ENCODE measurements around the gene ELAVL1. TPM values are rescaled to one million over a fixed set of nuclear protein-coding genes. Genes with fewer than 3 reads are reported as not detected.
"Not testable (repeated sequence)": the region's sequence is repeated elsewhere in the genome, so short reads cannot be mapped to it uniquely, and the experiment has no call there.

The ELAVL1 gene
- total RNA-seq, 1 donor from 2014 or later = 83.5 TPM

DNA sequence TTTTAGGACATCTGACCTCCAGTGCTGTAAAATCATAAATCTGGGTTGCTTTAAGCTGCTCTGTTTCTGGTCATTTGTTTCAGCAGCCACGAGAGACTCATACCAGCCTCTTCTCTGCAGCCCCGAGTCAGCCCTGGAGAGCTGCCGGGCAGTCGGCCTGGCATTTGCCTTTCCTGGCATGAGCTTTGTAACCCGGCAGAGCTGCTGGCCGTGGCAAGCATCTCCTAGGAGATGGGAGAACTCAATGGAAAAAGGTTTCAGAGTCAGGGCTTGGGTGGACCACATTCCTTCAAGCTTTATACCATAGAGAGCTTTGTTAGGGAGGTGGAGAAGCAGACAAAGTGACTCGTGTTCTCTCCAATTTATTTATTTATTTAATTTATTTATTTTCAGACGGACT is 25.5 kb upstream of the ELAVL1 start:
- Mint-ChIP-seq H3K4me1 (no peaks in the 10 kb centered on the region), H3K27me3 (peaks cover 8% of the 10 kb centered on the region), H3K9me3 (no peaks in the 10 kb centered on the region), H3K4me3 (no peak overlapping the region), H3K36me3 (ENCODE audit: low read depth) (no peaks in the 10 kb centered on the region), H3K27ac (no peak overlapping the region)
- ChIA-PET POLR2A (no interaction called here), CTCF (interaction anchor here (0.6 kb wide), 1 partner anchor 101 kb away, joined by 3 read pairs; no protein-coding TSS in a partner anchor)
- no peak for ATAC-seq (ENCODE audit: low read depth)
- TF ChIP-seq, protein P1, sequence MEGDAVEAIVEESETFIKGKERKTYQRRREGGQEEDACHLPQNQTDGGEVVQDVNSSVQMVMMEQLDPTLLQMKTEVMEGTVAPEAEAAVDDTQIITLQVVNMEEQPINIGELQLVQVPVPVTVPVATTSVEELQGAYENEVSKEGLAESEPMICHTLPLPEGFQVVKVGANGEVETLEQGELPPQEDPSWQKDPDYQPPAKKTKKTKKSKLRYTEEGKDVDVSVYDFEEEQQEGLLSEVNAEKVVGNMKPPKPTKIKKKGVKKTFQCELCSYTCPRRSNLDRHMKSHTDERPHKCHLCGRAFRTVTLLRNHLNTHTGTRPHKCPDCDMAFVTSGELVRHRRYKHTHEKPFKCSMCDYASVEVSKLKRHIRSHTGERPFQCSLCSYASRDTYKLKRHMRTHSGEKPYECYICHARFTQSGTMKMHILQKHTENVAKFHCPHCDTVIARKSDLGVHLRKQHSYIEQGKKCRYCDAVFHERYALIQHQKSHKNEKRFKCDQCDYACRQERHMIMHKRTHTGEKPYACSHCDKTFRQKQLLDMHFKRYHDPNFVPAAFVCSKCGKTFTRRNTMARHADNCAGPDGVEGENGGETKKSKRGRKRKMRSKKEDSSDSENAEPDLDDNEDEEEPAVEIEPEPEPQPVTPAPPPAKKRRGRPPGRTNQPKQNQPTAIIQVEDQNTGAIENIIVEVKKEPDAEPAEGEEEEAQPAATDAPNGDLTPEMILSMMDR (IDR thresholded peaks at IDR 0.05) = no peak
- DNase-seq = no peak
- intact Hi-C loops (cut with micrococcal nuclease) = no loop called here

DNA sequence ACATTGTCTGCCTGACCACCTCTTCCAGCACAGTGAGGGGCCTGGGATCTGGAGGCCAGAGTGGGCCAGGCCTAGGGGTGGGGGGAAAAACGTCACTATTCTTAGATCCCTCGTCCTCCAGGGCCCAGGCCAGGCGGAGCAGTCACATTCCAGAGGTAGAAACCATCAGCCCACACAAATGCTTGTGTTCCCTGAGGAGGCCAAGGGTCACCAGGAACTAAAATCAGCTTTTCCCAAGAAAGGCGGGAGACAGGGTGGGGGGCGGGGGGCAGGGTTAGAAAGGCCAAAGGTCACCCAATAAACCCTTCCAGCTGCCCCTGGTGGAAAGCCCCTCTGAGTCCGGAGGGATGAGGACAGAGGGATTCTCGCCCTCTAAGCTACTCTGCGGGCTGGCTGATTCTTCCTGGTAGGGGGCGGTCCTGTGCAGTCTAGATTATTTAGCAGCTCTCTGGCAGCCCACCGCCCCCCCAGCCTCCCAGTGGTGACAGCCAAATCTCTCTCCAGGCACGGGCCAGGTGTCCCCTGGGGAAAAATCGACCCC is 23.6 kb upstream of the ELAVL1 start:
- Mint-ChIP-seq H3K27ac (no peak overlapping the region), H3K27me3 (peaks cover 3% of the 10 kb centered on the region), H3K4me1 (no peaks in the 10 kb centered on the region), H3K4me3 (no peak overlapping the region), H3K9me3 (no peaks in the 10 kb centered on the region), H3K36me3 (ENCODE audit: low read depth) (no peaks in the 10 kb centered on the region)
- ChIA-PET POLR2A (no interaction called here), CTCF (no interaction called here)
- DNase-seq (no peak), ATAC-seq (ENCODE audit: low read depth) (no peak)
- intact Hi-C loops (cut with micrococcal nuclease) = no loop called here
- TF ChIP-seq, protein P1 (IDR thresholded peaks at IDR 0.05) = no peak

DNA sequence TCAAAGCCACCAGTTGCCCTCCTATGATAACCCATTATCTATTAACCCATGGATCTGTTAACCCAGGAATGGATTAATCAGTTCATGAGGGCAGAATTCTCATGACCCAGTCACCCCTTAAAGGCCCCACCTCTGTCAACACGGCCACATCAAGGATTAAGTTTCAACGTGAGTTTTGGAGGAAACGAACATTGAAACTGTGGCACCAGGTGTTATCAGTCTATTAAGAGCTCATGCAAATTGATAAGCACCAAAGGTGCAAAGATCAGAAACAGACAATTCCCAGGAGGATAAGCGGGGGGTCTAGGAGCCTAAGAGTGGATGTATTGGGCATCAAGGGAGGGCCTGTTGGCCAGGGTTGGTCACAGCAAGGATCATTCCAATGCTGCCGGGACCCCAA is 19.9 kb upstream of the ELAVL1 start:
- TF ChIP-seq, protein P1 (IDR thresholded peaks at IDR 0.05) = no peak
- no peaks in the 10 kb centered on the region for H3K27me3 Mint-ChIP-seq
- no peak for ATAC-seq (ENCODE audit: low read depth)
- H3K9me3 Mint-ChIP-seq = no peaks in the 10 kb centered on the region
- H3K36me3 Mint-ChIP-seq (ENCODE audit: low read depth) = no peaks in the 10 kb centered on the region
- intact Hi-C loops (cut with micrococcal nuclease) = no loop called here
- H3K4me3 Mint-ChIP-seq = no peak overlapping the region
- DNase-seq = no peak
- ChIA-PET POLR2A (interaction anchor here (0.6 kb wide), 1 partner anchor 35 kb away, joined by 7 read pairs; no protein-coding TSS in a partner anchor), CTCF (no interaction called here)
- no peak overlapping the region for H3K27ac Mint-ChIP-seq
- no peaks in the 10 kb centered on the region for H3K4me1 Mint-ChIP-seq

DNA sequence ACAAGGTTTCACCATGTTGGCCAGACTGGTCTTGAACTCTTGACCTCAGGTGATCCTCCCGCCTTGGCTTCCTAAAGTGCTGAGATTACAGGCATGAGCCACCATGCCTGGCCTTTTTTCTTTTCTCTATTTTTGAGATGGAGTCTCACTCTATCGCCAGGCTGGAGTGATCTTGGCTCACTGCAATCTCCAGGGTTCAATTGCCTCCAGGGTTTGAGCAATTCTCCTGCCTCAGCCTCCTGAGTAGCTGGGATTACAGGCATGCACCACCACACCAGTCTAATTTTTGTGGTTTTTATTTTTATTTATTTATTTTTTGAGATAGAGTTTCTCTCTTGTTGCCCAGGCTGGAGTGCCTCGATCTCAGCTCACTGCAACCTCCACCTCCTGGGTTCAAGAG is 18.8 kb upstream of the ELAVL1 start:
- H3K4me3 Mint-ChIP-seq; H3K27ac Mint-ChIP-seq; CTCF ChIA-PET; POLR2A ChIA-PET; intact Hi-C loops (cut with micrococcal nuclease); H3K36me3 Mint-ChIP-seq (ENCODE audit: low read depth); H3K9me3 Mint-ChIP-seq; DNase-seq; H3K27me3 Mint-ChIP-seq; H3K4me1 Mint-ChIP-seq; ATAC-seq (ENCODE audit: low read depth): not testable (repeated sequence)

DNA sequence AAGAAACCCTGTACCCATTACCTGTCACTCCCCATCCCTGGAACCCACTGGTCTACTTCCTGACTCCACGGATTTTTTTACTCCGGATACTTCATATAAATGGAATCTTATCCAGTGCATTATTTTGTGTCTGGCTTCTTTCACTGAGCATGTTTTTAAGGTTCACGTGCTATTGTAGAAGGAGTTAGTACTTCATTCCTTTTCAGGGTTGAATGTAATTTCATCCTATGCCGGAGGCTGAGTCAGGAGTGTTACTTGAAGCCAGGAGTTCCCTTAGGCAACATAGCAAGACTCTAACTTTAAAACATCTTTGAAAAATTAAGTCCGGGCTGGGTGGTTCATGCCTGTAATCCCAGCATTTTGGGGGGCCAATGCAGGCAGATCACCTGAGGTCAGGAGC is 17.9 kb upstream of the ELAVL1 start:
- ATAC-seq (ENCODE audit: low read depth) (no peak), DNase-seq (no peak)
- intact Hi-C loops (cut with micrococcal nuclease) = no loop called here
- H3K9me3 Mint-ChIP-seq = no peaks in the 10 kb centered on the region
- H3K27ac Mint-ChIP-seq = no peak overlapping the region
- H3K4me1 Mint-ChIP-seq = no peaks in the 10 kb centered on the region
- no peaks in the 10 kb centered on the region for H3K27me3 Mint-ChIP-seq
- CTCF ChIA-PET = no interaction called here
- TF ChIP-seq, protein P1 (IDR thresholded peaks at IDR 0.05) = no peak
- no peak overlapping the region for H3K4me3 Mint-ChIP-seq
- H3K36me3 Mint-ChIP-seq (ENCODE audit: low read depth) = no peaks in the 10 kb centered on the region
- POLR2A ChIA-PET = no interaction called here

DNA sequence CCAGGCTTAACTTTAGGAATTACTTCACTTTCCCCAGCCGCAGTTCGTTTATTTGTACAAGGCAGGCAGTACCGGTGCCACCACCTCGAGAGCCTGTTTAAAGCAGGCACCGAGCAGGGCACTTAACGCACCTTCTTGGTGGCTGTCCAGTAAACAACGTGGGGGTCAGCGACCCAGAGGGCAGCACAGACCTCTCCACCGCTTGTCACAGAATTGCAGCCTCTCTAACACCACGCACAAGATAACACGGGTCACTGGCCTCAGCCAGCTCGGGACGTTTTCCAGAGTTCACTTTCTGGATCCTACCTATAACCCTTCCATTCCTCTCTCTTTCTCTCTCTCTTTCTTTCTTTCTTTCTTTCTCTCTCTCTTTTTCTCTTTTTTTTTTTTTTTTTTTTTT is 16.8 kb upstream of the ELAVL1 start:
- CTCF ChIA-PET = no interaction called here
- TF ChIP-seq, protein P1 (IDR thresholded peaks at IDR 0.05) = no peak
- POLR2A ChIA-PET = no interaction called here
- intact Hi-C loops (cut with micrococcal nuclease) = no loop called here
- H3K36me3 Mint-ChIP-seq (ENCODE audit: low read depth) = no peaks in the 10 kb centered on the region
- DNase-seq (no peak), ATAC-seq (ENCODE audit: low read depth) (no peak)
- H3K9me3 Mint-ChIP-seq = no peaks in the 10 kb centered on the region
- H3K27ac Mint-ChIP-seq = no peak overlapping the region
- H3K27me3 Mint-ChIP-seq = no peaks in the 10 kb centered on the region
- H3K4me1 Mint-ChIP-seq = peaks cover 10% of the 10 kb centered on the region
- H3K4me3 Mint-ChIP-seq = no peak overlapping the region
